Body of pancreas (tissue), 4 donors: ENCODE measurements around the gene TLR2. TPM values are rescaled to one million over a fixed set of nuclear protein-coding genes. Genes with fewer than 3 reads are reported as not detected.

Experiments
- ATAC-seq: fragments of 150-250 bp; one replicate; pipeline ENCODE4 v1.9.1; 2016
- DNase-seq, 4 donors: peaks; one replicate each; pipeline ENCODE4 v3.0.0-alpha.2; 2019
- H3K27ac ChIP-seq, 4 donors: fragments of 200-600 bp; sonication (generic); 1 replicate in 3 of 4; 2 replicates in 1 of 4; pipeline versions ENCODE4 v1.5.1 to v1.6.1; 2016 to 2019; ENCODE audit warnings: mild to moderate bottlenecking in 1 of 4, mixed read lengths in 1 of 4, moderate library complexity in 1 of 4
- H3K27me3 ChIP-seq, 2 donors: fragments of 200-600 bp; sonication (generic); one replicate each; pipeline ENCODE4 v1.6.0; 2016; ENCODE audit warnings: mild to moderate bottlenecking in 1 of 2
- H3K36me3 ChIP-seq, 2 donors: fragments of 200-600 bp; sonication (generic); replicated peaks in 1 of 2; 2 replicates each; pipeline ENCODE4 v1.5.1; 2016; ENCODE audit warnings: low read depth in 2 of 2; ENCODE audit not compliant: insufficient read depth in 1 of 2
- H3K4me1 ChIP-seq: fragments of 200-600 bp; sonication (generic); one replicate; pipeline ENCODE4 v1.6.0; 2016
- H3K4me3 ChIP-seq, 2 donors: fragments of 200-600 bp; sonication (generic); 1 replicate in 1 of 2; 2 replicates in 1 of 2; pipeline ENCODE4 v1.5.1; 2016 to 2019
- H3K9me3 ChIP-seq, 3 donors: fragments of 200-600 bp; sonication (generic); 1 replicate in 2 of 3; 2 replicates in 1 of 3; pipeline ENCODE4 v1.5.1; 2016
- POLR2A ChIP-seq, 3 donors: fragments of 450-650 bp; IDR thresholded peaks; one replicate each; pipeline ENCODE4 v1.6.1; 2016; ENCODE audit warnings: antibody characterized with exemption in 3 of 3, mild to moderate bottlenecking in 2 of 3
- WGBS, 2 donors: methylation state at CpG; one replicate each; pipeline ENCODE4 v1.1.5; 2017; 5-methylcytosine and 5-hydroxymethylcytosine counted together
- intact Hi-C: fragments of 100-400 bp; cut with DNase I; formaldehyde crosslinking; loops from one replicate; pipeline ENCODE4 v1.15.1; 2023
- total RNA-seq, 2 donors: library from RNA; depleted of rRNA; stranded (reverse); fragments of >200 nt; gene quantifications; one replicate each; pipeline ENCODE4 v1.1.0, GENCODE V29; 2016
- TF ChIP-seq, protein P1 (sequence below), 7 experiments: fragments of 450-650 bp in 4 of 7; fragments of 200-600 bp in 3 of 7; sonication (generic) in 3 of 7; IDR thresholded peaks; one replicate each; pipeline ENCODE4 v1.5.1; 2016 to 2019; ENCODE audit warnings: antibody characterized with exemption in 7 of 7

TLR2 gene
- total RNA-seq, 2 donors from 2014 or later = 9.9 to 15.8 TPM

DNA sequence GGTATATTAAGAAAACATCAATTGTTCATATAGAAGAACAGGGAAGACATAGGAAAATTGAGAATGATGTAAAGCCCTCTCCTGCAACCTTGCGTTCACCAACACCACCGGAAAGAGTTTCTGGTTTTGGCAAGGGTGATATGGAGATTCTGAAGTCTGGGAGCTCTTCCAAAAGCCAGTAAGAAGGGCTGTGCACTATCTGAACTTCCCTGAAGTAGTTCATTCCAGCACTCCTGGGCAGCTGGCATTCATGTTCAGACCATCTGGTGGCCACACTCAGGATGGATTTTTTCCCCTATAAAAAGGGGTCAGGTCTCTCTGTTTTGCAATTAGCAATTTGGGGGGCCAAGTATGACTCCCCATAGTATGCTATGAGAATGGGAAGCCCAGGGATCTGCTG lies 15.4 kb upstream of the TLR2 start:
- no peak overlapping the region for H3K4me3 ChIP-seq
- H3K27me3 ChIP-seq = no peaks in the 10 kb centered on the region
- no peaks in the 10 kb centered on the region for H3K36me3 ChIP-seq
- no peak overlapping the region for H3K27ac ChIP-seq
- intact Hi-C loops = no loop called here
- no peaks in the 10 kb centered on the region for H3K9me3 ChIP-seq
- ATAC-seq (no peak), DNase-seq (no peak)
- TF ChIP-seq POLR2A (IDR thresholded peaks at IDR 0.05) = no peak
- TF ChIP-seq, protein P1, sequence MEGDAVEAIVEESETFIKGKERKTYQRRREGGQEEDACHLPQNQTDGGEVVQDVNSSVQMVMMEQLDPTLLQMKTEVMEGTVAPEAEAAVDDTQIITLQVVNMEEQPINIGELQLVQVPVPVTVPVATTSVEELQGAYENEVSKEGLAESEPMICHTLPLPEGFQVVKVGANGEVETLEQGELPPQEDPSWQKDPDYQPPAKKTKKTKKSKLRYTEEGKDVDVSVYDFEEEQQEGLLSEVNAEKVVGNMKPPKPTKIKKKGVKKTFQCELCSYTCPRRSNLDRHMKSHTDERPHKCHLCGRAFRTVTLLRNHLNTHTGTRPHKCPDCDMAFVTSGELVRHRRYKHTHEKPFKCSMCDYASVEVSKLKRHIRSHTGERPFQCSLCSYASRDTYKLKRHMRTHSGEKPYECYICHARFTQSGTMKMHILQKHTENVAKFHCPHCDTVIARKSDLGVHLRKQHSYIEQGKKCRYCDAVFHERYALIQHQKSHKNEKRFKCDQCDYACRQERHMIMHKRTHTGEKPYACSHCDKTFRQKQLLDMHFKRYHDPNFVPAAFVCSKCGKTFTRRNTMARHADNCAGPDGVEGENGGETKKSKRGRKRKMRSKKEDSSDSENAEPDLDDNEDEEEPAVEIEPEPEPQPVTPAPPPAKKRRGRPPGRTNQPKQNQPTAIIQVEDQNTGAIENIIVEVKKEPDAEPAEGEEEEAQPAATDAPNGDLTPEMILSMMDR (IDR thresholded peaks at IDR 0.05) = no peak
- WGBS, 2 donors = 64 to 72% methylated on average over 2 of the region's 2 CpGs
- no peaks in the 10 kb centered on the region for H3K4me1 ChIP-seq

DNA sequence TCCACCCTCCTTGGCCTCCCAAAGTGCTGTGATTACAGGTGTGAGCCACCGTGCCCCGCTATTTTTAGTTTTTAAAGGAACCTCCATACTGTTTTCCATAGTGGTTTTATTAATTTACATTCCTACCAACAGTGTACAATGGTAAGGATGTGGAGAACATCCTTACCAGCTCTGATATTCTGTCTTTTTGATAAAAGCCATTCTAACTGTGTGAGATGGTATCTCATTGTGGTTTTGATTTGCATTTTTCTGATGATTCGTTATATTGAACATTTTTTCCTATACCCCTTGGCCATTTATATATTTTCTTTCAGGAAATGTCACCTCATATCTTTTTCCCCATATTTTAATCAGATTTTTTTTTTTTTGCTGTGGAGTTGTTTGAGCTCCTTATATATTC lies 14.2 kb upstream of the TLR2 start:
- no peak for ATAC-seq
- no peaks in the 10 kb centered on the region for H3K4me1 ChIP-seq
- intact Hi-C loops = no loop called here
- no peaks in the 10 kb centered on the region for H3K36me3 ChIP-seq
- no peak for DNase-seq
- no peaks in the 10 kb centered on the region for H3K9me3 ChIP-seq
- H3K4me3 ChIP-seq = no peak overlapping the region
- WGBS, 2 donors = 42 to 58% methylated on average over 3 of the region's 3 CpGs
- TF ChIP-seq, protein P1 (IDR thresholded peaks at IDR 0.05) = no peak
- no peak for TF ChIP-seq POLR2A (IDR thresholded peaks at IDR 0.05)
- no peak overlapping the region for H3K27ac ChIP-seq
- H3K27me3 ChIP-seq = no peaks in the 10 kb centered on the region

DNA sequence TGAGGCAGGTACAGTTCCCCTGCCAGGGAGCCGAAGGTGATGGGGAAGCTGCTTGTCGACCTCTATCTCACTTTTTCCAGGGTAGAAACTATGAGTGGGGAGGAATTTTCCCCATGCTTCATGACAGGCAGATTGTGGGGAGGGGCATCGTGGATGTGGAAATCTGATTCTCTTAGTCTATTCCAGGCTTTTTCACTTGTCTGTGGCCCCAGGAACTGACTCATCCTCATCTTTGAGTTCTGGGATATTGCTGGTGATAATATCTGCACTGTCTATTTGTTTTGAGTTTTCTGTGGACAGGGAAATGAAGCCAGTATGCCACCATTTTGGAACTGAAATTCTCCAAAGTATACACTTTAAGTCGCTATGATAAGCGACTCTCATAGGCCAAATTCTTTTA lies 7.6 kb upstream of the TLR2 start:
- Histone ChIP-seq H3K27me3 (no peaks in the 10 kb centered on the region), H3K9me3 (no peaks in the 10 kb centered on the region), H3K4me3 (no peak overlapping the region), H3K4me1 (no peaks in the 10 kb centered on the region), H3K27ac (no peak overlapping the region), H3K36me3 (no peaks in the 10 kb centered on the region)
- ATAC-seq = no peak
- intact Hi-C loops = no loop called here
- 67 to 72% methylated on average over 5 of the region's 5 CpGs for WGBS, 2 donors
- no peak for DNase-seq
- TF ChIP-seq, protein P1 (IDR thresholded peaks at IDR 0.05) = no peak
- no peak for TF ChIP-seq POLR2A (IDR thresholded peaks at IDR 0.05)

GRCh38 chr4:153676984-153677383 lies 7.1 kb upstream of the TLR2 start:
- WGBS, 2 donors = 29 to 35% methylated on average over 1 of the region's 1 CpG
- Histone ChIP-seq H3K27me3 (no peaks in the 10 kb centered on the region), H3K27ac (no peak overlapping the region), H3K9me3 (no peaks in the 10 kb centered on the region), H3K4me3 (no peak overlapping the region), H3K36me3 (no peaks in the 10 kb centered on the region), H3K4me1 (no peaks in the 10 kb centered on the region)
- ATAC-seq (no peak), DNase-seq (no peak)
- TF ChIP-seq POLR2A (IDR thresholded peaks at IDR 0.05) = no peak
- TF ChIP-seq, protein P1 (IDR thresholded peaks at IDR 0.05) = no peak
- intact Hi-C loops = no loop called here

DNA sequence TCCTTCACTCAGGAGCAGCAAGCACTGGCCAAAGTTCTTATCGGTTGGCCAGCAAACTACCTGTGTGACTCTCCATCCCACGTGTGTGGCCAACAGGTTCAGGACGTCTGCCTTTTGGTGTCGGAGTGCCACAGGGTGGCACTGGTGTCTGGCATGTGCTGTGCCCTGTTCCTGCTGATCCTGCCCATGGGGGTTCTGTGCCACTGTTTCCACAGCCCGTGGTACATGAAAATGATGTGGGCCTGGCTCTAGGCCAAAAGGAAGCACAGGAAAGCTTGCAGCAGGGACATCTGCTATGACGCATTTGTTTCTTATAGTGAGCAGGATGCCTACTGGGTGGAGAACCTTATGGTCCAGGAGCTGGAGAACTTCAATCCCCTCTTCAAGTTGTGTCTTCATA lies 4.6 kb upstream of the TLR2 start:
- Histone ChIP-seq H3K4me1 (peaks cover 11% of the 10 kb centered on the region), H3K27me3 (no peaks in the 10 kb centered on the region), H3K9me3 (no peaks in the 10 kb centered on the region), H3K27ac (no peak overlapping the region), H3K36me3 (no peaks in the 10 kb centered on the region), H3K4me3 (no peak overlapping the region)
- no peak for TF ChIP-seq POLR2A (IDR thresholded peaks at IDR 0.05)
- TF ChIP-seq, protein P1 (IDR thresholded peaks at IDR 0.05) = no peak
- 67 to 78% methylated on average over 4 to 6 of the region's 6 CpGs for WGBS, 2 donors
- intact Hi-C loops = no loop called here
- DNase-seq = peak in 1 of 4 donors; percentile 58
- ATAC-seq = no peak
